IPS-18c (cell line): ENCODE results near the gene EOGT.
A peak's percentile ranks its signal among the peaks of the same experiment; 100 is the strongest.

Experiments used
- H3K4me3 ChIP-seq: 2 replicates; pipeline ENCODE4 v1.7.0; 2013; ENCODE audit warnings: low read depth, mild to moderate bottlenecking, low read length, moderate library complexity; ENCODE audit not compliant: insufficient read depth
- H3K9me3 ChIP-seq: one replicate; pipeline ENCODE4 v1.6.1; 2013; ENCODE audit warnings: mild to moderate bottlenecking, low read length, moderate library complexity; ENCODE audit not compliant: control insufficient read depth, insufficient read depth

EOGT gene

DNA sequence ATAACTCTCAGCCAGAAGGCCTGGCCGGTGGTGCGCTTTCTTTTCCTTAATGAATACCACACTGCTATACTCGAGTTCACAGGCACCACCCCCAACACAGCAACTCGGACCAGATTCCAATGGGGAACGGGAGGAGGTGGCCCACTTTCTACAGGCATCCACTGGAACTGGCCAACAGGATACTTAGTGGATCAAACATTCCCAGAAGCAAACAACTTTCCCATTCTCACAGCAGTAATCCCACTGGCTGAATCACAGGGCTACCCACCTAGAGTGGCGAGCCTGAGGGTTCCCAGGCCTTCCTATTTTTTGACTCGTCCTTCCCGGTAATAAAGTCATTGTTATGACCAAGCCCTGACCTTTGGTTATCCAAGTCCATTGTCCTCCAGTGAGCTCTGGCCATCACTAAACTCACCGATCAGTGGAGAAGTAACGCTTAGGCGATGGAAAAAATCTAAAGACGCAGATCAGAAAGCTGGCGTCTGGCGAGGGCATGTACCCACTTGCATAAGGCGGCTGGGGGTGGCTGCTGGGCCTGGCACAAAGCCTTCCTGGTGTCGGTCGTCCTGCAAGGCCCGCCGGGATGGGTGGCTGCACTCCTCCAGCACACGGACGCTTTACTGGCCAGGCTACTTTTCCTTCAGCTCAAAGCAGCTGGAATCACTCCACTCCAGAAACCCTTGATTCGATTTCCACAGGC is 1.2 kb downstream of the EOGT start:
- Histone ChIP-seq H3K4me3 (peak overlapping the region; percentile 81; the same call in 1 of the 2 replicates), H3K9me3 (no peaks in the 10 kb centered on the region)

DNA sequence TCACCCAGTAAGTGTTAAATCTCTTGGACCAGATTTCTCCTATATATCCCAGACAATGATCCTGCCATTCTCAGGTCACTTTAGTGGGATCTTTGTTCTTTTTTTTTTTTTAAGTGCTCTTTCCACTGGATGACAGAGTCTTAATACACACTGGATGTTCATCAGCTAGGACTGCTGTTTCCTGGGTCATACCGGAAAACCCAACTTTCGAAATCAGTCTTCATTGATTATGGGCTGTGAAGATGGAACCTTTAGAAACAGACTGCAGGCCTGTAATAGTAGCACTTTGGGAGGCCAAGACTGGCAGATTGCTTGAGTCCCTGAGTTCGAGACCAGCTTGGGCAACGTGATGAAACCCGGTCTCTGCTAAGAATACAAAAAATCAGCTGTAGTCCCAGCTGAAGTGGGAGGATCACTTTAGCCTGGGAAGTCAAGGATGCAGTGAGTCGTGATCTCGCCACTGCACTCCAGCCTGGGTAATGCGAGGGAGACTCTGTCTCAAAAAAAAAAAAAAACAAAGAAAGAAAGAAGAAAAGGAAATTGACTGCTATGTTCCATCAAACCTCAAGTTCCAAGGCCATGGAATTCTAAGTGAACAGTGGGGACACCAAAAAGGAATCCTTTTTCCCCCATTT is 2.3 kb downstream of the EOGT start:
- H3K4me3 ChIP-seq: no peak overlapping the region

DNA sequence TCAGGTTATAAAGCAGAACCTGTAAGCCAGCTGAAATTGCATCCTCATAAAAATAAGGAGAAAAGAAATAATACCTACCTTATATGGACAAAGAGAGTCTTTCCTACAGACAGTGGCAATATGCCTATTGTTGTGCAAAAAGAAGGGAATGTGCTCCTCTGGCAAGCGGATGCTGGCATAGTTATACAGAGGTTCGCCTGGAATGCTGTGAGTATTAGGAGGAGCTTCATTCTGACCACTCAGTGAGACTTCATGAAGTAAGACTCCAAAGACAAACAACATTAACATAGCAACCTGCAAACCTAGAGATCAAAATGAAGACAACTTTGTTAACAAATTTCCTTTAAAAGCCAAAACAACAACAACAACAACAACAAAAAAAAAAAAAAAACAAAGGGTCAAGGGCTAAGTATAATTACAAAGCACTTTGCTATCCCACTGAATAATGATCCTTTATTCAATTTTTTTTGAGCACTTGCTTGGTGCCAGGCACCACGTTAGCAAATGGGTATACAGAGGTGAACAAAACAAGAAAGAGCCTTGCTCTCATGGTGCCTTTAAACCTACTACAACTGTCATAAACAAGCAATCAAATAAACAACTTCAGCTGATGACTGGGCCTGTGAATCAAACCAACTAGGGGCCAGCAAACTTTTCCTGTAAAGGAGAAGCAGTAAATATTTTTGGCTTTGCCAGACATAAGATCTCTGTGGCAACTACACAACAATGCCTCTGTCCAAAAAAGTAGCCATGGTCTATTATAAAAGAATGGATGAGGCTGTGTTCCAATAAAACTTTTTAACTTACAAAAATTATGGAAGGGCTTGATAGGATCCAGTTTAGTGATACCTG is 3.7 kb downstream of the EOGT start:
- no peak overlapping the region for H3K4me3 ChIP-seq
- H3K9me3 ChIP-seq: peaks cover 2% of the 10 kb centered on the region

More for the DNA sequence above, 2.3 kb downstream of the EOGT start:
- H3K9me3 ChIP-seq: no peaks in the 10 kb centered on the region

DNA sequence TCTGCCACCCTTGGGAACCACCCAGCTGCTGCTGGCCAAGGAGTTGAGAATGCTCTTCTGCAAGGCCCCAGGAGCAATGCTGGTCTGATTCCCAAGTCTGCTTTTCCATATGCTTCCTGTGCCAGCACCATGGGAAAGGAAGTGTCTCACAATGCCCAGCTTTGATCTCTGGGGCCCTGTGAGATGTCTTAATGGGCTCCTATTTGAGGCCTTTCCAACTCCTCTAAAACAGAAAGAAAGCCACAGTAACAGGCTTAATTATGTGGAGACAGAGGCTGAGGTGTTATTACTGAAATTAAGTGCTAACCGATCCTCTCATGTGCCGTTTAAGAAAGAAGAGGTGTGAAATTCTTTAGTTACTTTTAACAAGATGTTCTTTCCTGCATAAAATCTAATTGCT is 4.5 kb downstream of the EOGT start:
- no peak overlapping the region for H3K4me3 ChIP-seq
- peaks cover 2% of the 10 kb centered on the region for H3K9me3 ChIP-seq

DNA sequence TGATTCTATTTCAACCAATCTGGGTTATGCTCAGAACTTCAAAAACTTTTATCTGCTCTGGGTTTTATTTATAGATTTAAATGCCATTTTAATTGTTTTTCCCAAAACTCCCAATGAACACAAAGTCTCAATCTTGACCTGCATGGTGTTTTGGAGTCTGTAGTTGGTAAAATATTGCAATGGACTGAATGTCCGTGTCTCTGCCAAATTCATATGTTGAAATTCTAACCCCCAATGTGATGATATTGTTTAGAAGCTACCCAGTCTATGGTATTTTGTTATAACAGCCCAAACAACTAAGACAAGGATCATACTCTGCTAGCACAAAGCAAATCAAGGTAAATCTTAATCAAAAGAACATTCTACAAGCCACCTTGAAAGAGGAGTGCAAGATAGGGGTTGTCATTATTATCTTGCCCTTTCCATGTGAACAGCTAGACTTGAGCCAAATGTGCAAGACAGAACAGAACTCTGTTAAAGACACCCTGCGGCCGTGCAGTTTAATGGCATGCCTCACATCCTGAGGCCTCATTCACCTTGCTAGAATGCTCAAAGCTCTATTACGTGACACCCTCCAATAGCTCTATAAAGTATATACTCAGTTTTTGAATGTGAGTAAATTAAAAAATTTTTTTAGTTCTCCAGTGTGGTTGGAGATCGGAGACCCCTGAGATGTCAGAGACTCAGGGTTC is 7.5 kb downstream of the EOGT start:
- no peak overlapping the region for H3K4me3 ChIP-seq
- peaks cover 2% of the 10 kb centered on the region for H3K9me3 ChIP-seq

DNA sequence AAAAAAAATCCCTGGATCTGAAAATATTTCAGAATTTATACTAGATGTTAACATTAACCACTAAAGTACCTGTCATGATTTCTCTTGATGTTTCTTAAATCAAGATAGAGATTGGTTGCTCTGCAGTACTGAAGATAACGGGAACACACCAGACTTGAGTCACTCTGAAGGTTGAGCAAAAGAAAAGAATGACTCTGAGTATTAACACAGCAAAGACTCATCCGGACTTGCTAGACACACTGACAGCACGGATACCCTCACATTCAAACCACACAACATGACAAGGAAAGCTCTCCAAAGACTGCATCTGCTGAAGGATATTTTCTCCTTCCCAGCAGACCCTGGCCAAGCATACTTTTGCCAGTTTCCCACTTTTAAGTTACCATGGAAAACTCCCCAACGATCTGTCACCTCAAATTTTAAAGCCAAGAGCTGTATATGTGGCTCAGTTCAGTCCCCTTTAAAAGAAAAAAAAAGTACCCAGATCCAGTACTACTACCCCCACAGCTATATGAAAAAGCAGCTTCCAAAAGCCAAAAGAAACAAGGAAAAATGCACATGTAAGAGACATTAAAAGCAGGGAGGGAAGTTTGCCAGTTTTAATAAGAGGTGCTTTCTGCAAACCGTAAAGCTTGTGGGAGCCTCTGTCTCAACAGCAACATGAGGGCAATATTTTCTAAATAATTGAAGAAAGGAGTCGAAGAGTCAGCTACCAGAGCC is 8.3 kb downstream of the EOGT start:
- peaks cover 2% of the 10 kb centered on the region for H3K9me3 ChIP-seq

DNA sequence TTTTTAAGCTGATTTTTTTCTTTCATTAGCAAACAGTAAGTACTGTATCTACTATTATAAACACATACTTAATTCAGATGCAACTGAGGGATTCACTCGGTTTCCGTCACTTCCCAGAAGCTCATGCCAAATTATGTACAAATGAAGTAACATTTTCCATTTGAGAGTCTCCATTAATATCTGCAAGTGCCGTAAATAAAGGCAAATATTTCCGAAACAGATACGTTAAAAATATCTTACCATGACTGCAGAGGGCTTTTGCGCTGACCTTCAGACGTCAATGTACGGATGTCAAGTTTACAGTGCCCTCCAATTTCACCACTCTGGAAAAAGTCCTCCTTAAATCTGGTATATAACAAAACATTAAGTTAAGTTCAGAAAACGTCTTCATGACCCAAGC is 9.3 kb downstream of the EOGT start:
- H3K9me3 ChIP-seq: peaks cover 2% of the 10 kb centered on the region
- no peak overlapping the region for H3K4me3 ChIP-seq

More for the DNA sequence above, 8.3 kb downstream of the EOGT start:
- H3K4me3 ChIP-seq: no peak overlapping the region

DNA sequence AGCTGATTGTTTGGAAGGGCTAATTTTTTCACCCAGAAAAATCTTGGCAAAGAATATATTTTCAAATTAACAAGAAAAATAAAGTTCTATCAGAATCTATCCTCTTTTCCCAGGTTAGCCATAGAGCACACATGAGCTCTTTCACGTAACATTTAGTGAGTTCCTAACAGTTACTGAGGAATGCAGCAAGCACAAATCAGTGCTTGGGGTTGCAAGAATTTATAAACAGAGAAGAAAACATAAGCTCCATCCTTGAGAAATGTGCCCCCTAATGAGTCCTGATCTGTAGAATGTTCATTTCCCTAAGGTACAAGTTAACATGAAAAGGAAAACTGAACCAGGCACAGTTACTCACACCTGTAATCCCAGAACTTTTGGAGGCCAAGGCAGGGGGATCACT is 13.9 kb downstream of the EOGT start:
- no peaks in the 10 kb centered on the region for H3K9me3 ChIP-seq
- H3K4me3 ChIP-seq: no peak overlapping the region

DNA sequence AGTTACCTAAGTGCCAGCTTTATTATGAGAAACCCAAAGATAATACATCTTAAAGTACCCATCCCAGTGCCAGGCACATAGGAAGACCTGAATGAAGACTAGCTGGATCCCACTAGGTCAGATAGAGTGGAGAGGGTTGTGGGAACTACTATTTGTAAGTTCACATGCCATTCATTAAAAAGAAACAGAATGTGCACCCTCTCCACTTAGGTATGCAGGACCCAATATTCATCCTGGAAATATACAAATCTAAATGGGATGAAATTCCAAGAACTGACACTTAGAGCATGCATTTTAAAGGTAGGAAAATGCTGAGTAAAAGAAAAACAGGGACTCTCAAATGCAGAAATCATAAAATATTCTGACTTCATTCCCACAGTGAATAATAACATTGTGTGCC is 14.3 kb downstream of the EOGT start:
- H3K4me3 ChIP-seq: no peak overlapping the region
- no peaks in the 10 kb centered on the region for H3K9me3 ChIP-seq

DNA sequence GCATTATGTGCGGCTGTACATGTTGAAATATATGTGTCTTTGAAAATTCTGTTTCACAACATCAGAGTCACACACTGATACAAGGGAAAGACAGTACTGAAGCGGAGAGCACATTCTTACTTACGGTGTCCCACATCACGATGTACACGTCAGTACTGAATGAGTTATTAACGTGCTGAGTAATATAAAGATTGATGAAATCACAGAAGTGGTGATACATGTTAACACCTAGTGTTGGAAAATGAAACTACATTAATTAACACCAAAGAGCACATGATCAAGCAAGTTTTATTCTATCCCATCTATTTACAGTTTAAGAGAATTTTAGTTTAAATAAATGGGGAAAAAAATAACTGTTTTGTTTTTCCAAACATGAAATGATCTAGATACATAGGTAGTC is 15.6 kb downstream of the EOGT start:
- no peak overlapping the region for H3K4me3 ChIP-seq
- no peaks in the 10 kb centered on the region for H3K9me3 ChIP-seq

DNA sequence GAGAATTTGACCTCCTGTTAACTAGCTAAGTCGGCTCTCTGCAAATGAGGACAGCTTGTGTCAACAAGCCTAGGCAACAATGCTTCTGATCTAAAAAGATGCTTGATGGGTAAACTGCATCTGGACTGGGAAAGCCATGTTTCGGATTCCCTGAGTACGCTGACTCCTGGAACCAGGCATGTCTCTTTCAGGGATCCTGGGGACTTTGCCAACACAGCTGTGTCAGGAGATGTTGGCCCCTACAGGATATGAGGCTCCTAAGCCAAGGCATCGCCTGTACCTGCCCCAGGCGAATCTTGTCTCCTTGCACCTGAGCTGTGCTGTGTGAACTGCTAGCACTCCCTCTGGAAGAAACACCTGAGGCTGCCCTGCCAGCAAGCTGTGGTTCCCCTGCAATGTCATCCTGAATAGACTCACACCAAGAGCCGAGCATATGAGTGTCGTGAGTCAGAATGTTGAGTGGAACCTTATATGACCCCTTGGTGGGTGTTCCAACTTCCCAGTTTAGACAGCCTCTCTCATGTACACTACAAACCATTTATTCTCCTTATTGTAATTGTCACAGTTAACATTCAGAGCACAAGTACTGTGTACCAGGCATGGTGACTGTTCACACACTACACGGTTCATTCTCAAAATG is 17.0 kb downstream of the EOGT start:
- Histone ChIP-seq H3K4me3 (no peak overlapping the region), H3K9me3 (no peaks in the 10 kb centered on the region)

DNA sequence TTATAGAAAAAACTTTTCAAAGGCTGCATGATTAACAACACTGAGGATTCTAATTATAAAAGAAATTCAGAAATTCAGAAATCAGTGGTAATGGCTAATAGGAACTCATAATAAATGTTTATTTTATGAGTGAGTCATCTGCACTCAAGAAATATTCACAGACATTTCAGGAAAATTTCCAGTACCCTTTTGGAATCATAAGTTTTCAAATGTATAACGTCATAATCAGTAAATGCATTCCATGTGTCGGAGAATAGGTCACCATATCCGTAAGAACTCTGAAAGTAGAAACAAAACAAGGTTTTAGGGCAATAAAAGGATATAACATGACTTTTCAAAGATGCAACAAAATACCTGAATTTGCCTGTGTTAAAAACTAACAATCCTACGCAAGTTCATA is 24.7 kb downstream of the EOGT start:
- Histone ChIP-seq H3K4me3 (no peak overlapping the region), H3K9me3 (no peaks in the 10 kb centered on the region)

DNA sequence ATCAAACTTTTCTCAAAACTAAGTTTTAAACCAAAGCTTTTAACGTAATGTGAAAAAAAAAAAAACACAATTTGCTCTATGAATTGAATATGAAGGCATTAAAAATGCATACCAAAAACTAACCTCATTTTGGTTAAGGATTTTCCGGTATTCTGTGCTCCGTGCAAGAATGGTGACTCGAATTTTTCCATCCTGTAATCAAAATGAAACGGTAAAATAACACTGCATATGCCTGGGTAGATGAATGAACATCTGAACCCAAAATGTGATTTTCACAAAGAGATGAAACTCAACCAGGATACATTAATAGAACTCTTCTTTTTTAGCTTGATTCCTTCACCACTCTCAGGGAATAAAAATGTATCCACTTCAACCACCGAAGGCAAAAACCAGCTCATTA is 26.2 kb downstream of the EOGT start:
- no peaks in the 10 kb centered on the region for H3K9me3 ChIP-seq

DNA sequence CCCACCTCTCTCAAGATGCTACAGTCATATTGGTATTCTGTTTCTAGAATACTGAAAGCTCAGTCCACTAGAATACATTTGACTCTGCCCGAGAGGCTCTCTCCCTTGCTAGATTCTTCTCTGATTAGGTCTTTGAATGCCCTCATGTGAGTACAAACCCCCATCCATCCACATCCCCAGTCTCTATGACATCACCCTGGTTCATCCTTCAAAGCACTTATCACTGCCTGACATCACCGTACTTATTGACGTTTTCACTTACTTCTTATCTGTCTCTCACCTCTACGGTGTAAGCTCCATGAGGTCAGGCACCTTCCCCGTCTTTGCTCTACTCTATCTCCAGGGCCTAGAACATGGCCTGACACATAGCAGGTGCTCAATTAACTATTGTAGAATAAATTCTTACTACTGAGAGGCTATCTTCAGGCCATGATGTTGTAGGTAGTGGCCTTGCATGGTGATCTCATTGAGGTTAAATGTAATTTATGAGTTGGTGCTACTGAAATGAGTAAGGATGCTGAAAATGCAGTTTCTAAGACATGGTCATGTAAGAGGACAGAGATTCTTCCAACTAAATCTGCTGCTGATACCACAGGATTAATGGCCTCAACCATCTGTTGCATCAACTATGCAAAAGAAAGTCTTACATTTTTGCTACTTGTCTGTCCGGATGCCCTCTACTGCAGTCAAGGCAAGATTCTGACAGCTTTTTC is 26.8 kb downstream of the EOGT start:
- Histone ChIP-seq H3K4me3 (no peak overlapping the region), H3K9me3 (no peaks in the 10 kb centered on the region)

More for the DNA sequence above, 26.2 kb downstream of the EOGT start:
- no peak overlapping the region for H3K4me3 ChIP-seq

DNA sequence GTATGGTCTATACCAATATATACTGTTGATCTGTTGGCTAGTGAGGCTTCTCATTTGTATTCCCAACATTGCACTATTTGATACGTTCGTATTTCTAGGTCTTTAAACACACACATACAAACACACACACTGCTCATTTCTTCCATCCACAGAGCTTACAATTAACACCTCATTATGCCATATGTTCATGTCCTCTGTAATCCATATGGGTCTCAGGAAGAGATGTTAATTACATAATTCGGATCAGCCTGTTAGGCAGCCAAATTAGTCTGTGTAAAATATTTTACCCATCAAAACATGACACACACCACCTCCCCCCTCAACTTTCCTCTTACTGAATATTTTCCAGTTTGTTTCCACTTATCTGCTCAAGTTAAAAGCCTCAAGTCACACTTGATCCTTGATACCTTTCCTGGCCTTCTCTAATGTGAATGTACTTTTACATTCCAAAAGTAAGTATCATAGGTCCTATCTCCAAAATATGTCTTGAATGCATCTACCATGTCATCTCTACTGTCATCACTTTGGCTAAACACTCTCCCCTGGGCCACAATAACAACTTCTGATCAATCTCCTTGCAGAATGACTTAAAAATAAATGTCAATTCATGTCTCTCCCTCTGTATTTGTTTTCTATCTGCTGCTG is 28.2 kb downstream of the EOGT start:
- Histone ChIP-seq H3K4me3 (no peak overlapping the region), H3K9me3 (no peaks in the 10 kb centered on the region)
